HUES64 (cell line): ENCODE results near the gene CARNS1.
"Not testable (repeated sequence)": the region's sequence is repeated elsewhere in the genome, so short reads cannot be mapped to it uniquely, and the experiment has no call there.

Source experiments
- H3K27ac ChIP-seq: 2 replicates; pipeline ENCODE4 v1.7.0; 2013; ENCODE audit warnings: low read depth, low read length, inconsistent platforms
- H3K27me3 ChIP-seq: 2 replicates; pipeline ENCODE4 v1.6.1; 2013; ENCODE audit warnings: mild to moderate bottlenecking, low read length; ENCODE audit not compliant: insufficient read depth
- H3K36me3 ChIP-seq: 2 replicates; pipeline ENCODE4 v1.6.1; 2013; ENCODE audit warnings: mild to moderate bottlenecking, low read length; ENCODE audit not compliant: insufficient read depth
- H3K4me1 ChIP-seq: 2 replicates; pipeline ENCODE4 v1.6.1; 2013; ENCODE audit warnings: mild to moderate bottlenecking, low read length, moderate library complexity; ENCODE audit not compliant: insufficient read depth
- H3K4me3 ChIP-seq: 2 replicates; pipeline ENCODE4 v1.5.1; 2013; ENCODE audit warnings: mild to moderate bottlenecking, low read length, moderate library complexity
- H3K9ac ChIP-seq: 2 replicates; pipeline ENCODE4 v1.6.1; 2013; ENCODE audit warnings: mild to moderate bottlenecking, low read depth, low read length
- H3K9me3 ChIP-seq: 2 replicates; pipeline ENCODE4 v1.6.1; 2013; ENCODE audit warnings: low read depth, low read length; ENCODE audit not compliant: insufficient read depth
- WGBS: fragments of 150-250, 120-280 bp; methylation state at CpG from one replicate; pipeline ENCODE4 v1.1.7; 2013; ENCODE audit warnings: missing lambda C conversion rate; 5-methylcytosine and 5-hydroxymethylcytosine counted together

The CARNS1 gene

GRCh38 chr11:67453816-67454732, 38.6 kb downstream of the CARNS1 start:
- no peaks in the 10 kb centered on the region for H3K36me3 ChIP-seq
- H3K27me3 ChIP-seq, result no peaks in the 10 kb centered on the region
- WGBS, result 91% methylated on average over 21 of the region's 21 CpGs
- no peak overlapping the region for H3K4me3 ChIP-seq
- no peak overlapping the region for H3K27ac ChIP-seq
- H3K9me3 ChIP-seq, result no peaks in the 10 kb centered on the region
- no peaks in the 10 kb centered on the region for H3K4me1 ChIP-seq
- no peak overlapping the region for H3K9ac ChIP-seq

- Histone ChIP-seq H3K36me3 (no peaks in the 10 kb centered on the region), H3K27me3 (no peaks in the 10 kb centered on the region), H3K4me3 (no peak within 1 kb of the TSS), H3K9ac (no peak within 1 kb of the TSS), H3K9me3 (no peaks in the 10 kb centered on the region), H3K4me1 (no peaks in the 10 kb centered on the region), H3K27ac (no peak within 1 kb of the TSS)
- WGBS, result 83% methylated on average over 3 of the region's 3 CpGs
Observed at GRCh38 chr11:67455054-67455453, 39.6 kb downstream of the CARNS1 start, which contains the start of gene CABP4. TSS of gene CABP4 (plus strand) at chr11:67455354. CDS start at chr11:67455424, 70 bp downstream.

GRCh38 chr11:67456068-67456705, 40.7 kb downstream of the CARNS1 start:
- H3K4me3 ChIP-seq, result no peak overlapping the region
- H3K27ac ChIP-seq, result no peak overlapping the region
- no peaks in the 10 kb centered on the region for H3K27me3 ChIP-seq
- H3K9ac ChIP-seq, result no peak overlapping the region
- no peaks in the 10 kb centered on the region for H3K36me3 ChIP-seq
- H3K9me3 ChIP-seq, result no peaks in the 10 kb centered on the region
- H3K4me1 ChIP-seq, result no peaks in the 10 kb centered on the region
- WGBS, result 90% methylated on average over 25 of the region's 25 CpGs

- H3K4me3 ChIP-seq, result no peak overlapping the region
- no peak overlapping the region for H3K27ac ChIP-seq
- H3K4me1 ChIP-seq, result no peaks in the 10 kb centered on the region
- H3K9ac ChIP-seq, result no peak overlapping the region
- 94% methylated on average over 12 of the region's 12 CpGs for WGBS
- H3K9me3 ChIP-seq, result no peaks in the 10 kb centered on the region
- H3K27me3 ChIP-seq, result no peaks in the 10 kb centered on the region
- no peaks in the 10 kb centered on the region for H3K36me3 ChIP-seq
Observed at GRCh38 chr11:67457453-67457852, 42.0 kb downstream of the CARNS1 start.

- Histone ChIP-seq H3K36me3 (no peaks in the 10 kb centered on the region), H3K27me3 (no peaks in the 10 kb centered on the region), H3K9me3 (no peaks in the 10 kb centered on the region), H3K9ac (no peak overlapping the region), H3K4me1 (no peaks in the 10 kb centered on the region), H3K4me3 (no peak overlapping the region), H3K27ac (no peak overlapping the region)
- WGBS, result 93% methylated on average over 19 of the region's 19 CpGs
Observed at GRCh38 chr11:67458266-67458665, 42.8 kb downstream of the CARNS1 start.

- 93% methylated on average over 8 of the region's 10 CpGs for WGBS
- Histone ChIP-seq H3K4me3 (no peak overlapping the region), H3K9ac (no peak overlapping the region), H3K4me1 (peaks cover 5% of the 10 kb centered on the region), H3K27me3 (no peaks in the 10 kb centered on the region), H3K27ac (no peak overlapping the region), H3K36me3 (no peaks in the 10 kb centered on the region), H3K9me3 (no peaks in the 10 kb centered on the region)
Observed at GRCh38 chr11:67463186-67463585, 47.7 kb downstream of the CARNS1 start.

- Histone ChIP-seq H3K36me3 (no peaks in the 10 kb centered on the region), H3K4me1 (peaks cover 5% of the 10 kb centered on the region), H3K9ac (peak overlapping the region; percentile 39), H3K4me3 (peak overlapping the region; percentile 90), H3K27ac (no peak overlapping the region), H3K9me3 (no peaks in the 10 kb centered on the region), H3K27me3 (no peaks in the 10 kb centered on the region)
- 83% methylated on average over 20 of the region's 20 CpGs for WGBS
Observed at GRCh38 chr11:67463680-67464410, 48.4 kb downstream of the CARNS1 start.

- no peaks in the 10 kb centered on the region for H3K36me3 ChIP-seq
- peak overlapping the region; percentile 90 for H3K4me3 ChIP-seq
- H3K9me3 ChIP-seq, result no peaks in the 10 kb centered on the region
- WGBS, result 12% methylated on average over 54 of the region's 56 CpGs
- H3K4me1 ChIP-seq, result peaks cover 5% of the 10 kb centered on the region
- H3K27ac ChIP-seq, result peak overlapping the region; percentile 92
- H3K9ac ChIP-seq, result peak overlapping the region; percentile 91
- H3K27me3 ChIP-seq, result no peaks in the 10 kb centered on the region
Observed at GRCh38 chr11:67464411-67465188, 49.1 kb downstream of the CARNS1 start.

GRCh38 chr11:67465189-67465510, 49.7 kb downstream of the CARNS1 start:
- H3K27ac ChIP-seq, result peak overlapping the region; percentile 92
- H3K27me3 ChIP-seq, result no peaks in the 10 kb centered on the region
- 46% methylated on average over 3 of the region's 3 CpGs for WGBS

GRCh38 chr11:67465530-67465929, 50.1 kb downstream of the CARNS1 start:
- H3K9me3 ChIP-seq, H3K4me1 ChIP-seq, H3K27me3 ChIP-seq, H3K9ac ChIP-seq, H3K36me3 ChIP-seq: not testable (repeated sequence)
- H3K27ac ChIP-seq, result peak overlapping the region; percentile 92; the same call in 1 of the 2 replicates
- peak overlapping the region; percentile 90 for H3K4me3 ChIP-seq
- 89% methylated on average over 2 of the region's 2 CpGs for WGBS

More at GRCh38 chr11:67465189-67465510, 49.7 kb downstream of the CARNS1 start:
- H3K4me1 ChIP-seq, result peaks cover 5% of the 10 kb centered on the region
- no peaks in the 10 kb centered on the region for H3K36me3 ChIP-seq
- no peaks in the 10 kb centered on the region for H3K9me3 ChIP-seq
- H3K4me3 ChIP-seq, result peak overlapping the region; percentile 90
- peak overlapping the region; percentile 91 for H3K9ac ChIP-seq
